ENCODE results near the gene PCIF1. TPM values are rescaled to one million over a fixed set of nuclear protein-coding genes. Genes with fewer than 3 reads are reported as not detected.
"Not testable (repeated sequence)": the region's sequence is repeated elsewhere in the genome, so short reads cannot be mapped to it uniquely, and the experiment has no call there.

PCIF1 gene
- total RNA-seq, 4 donors from 2014 or later: 18.8 to 36.9 (median 25.8) TPM

GRCh38 chr20:45897289-45897688, 37.2 kb upstream of the PCIF1 start:
- TF ChIP-seq CTCF (IDR thresholded peaks at IDR 0.05): no peak
- ATAC-seq (ENCODE audit: low FRiP score): no peak
- no peak for DNase-seq (ENCODE audit: low spot score)

GRCh38 chr20:45897692-45898091, 36.8 kb upstream of the PCIF1 start:
- no peak for TF ChIP-seq CTCF (IDR thresholded peaks at IDR 0.05)
- DNase-seq (ENCODE audit: low spot score): no peak
- no peak for ATAC-seq (ENCODE audit: low FRiP score)

GRCh38 chr20:45898285-45898684, 36.2 kb upstream of the PCIF1 start:
- ATAC-seq (ENCODE audit: low FRiP score): no peak
- no peak for TF ChIP-seq CTCF (IDR thresholded peaks at IDR 0.05)

GRCh38 chr20:45899046-45899835, 35.2 kb upstream of the PCIF1 start:
- TF ChIP-seq CTCF (IDR thresholded peaks at IDR 0.05): no peak
- no peak for ATAC-seq (ENCODE audit: low FRiP score)
- DNase-seq (ENCODE audit: low spot score): no peak

More at GRCh38 chr20:45898285-45898684, 36.2 kb upstream of the PCIF1 start:
- DNase-seq (ENCODE audit: low spot score): no peak

GRCh38 chr20:45901332-45901731, 33.2 kb upstream of the PCIF1 start:
- ATAC-seq (ENCODE audit: low FRiP score); DNase-seq (ENCODE audit: low spot score): not testable (repeated sequence)

GRCh38 chr20:45902199-45902701, 32.2 kb upstream of the PCIF1 start:
- DNase-seq (ENCODE audit: low spot score): no peak
- ATAC-seq (ENCODE audit: low FRiP score): no peak
- TF ChIP-seq CTCF (IDR thresholded peaks at IDR 0.05): no peak

GRCh38 chr20:45904583-45905504, 29.6 kb upstream of the PCIF1 start:
- no peak for DNase-seq (ENCODE audit: low spot score)
- no peak for ATAC-seq (ENCODE audit: low FRiP score)
- no peak for TF ChIP-seq CTCF (IDR thresholded peaks at IDR 0.05)
